ENCODE data around the gene MAML3. TPM values are rescaled to one million over a fixed set of nuclear protein-coding genes. Genes with fewer than 3 reads are reported as not detected.

The MAML3 gene
- total RNA-seq, 4 donors from 2014 or later = 18.2 to 42.7 (median 28.6) TPM

DNA sequence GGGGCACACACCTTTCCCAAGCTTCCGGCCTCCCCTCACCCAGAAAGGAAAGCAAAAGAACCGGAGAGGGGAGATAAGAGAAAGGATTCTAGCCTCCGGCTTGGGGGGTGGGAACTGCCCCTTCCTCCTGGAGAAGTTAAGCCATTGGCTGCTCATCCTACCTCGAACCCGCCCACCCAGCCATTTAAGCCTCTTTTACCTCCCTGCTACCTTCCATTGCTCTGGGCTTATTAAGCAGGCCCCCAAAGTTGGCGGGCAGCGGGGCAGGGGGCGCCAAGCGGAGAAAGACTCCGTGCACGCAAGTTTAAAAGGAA lies 2.3 kb downstream of the MAML3 start:
- H3K4me3 ChIP-seq = peak overlapping the region; percentile 59
- H3K4me1 ChIP-seq = peaks cover 19% of the 10 kb centered on the region
- peak overlapping the region; percentile 94 for H3K27ac ChIP-seq
- DNase-seq (ENCODE audit: low spot score in 2 of 2) = peak; percentile 89
- WGBS = 1% methylated on average over 11 of the region's 11 CpGs
- TF ChIP-seq, protein P1, sequence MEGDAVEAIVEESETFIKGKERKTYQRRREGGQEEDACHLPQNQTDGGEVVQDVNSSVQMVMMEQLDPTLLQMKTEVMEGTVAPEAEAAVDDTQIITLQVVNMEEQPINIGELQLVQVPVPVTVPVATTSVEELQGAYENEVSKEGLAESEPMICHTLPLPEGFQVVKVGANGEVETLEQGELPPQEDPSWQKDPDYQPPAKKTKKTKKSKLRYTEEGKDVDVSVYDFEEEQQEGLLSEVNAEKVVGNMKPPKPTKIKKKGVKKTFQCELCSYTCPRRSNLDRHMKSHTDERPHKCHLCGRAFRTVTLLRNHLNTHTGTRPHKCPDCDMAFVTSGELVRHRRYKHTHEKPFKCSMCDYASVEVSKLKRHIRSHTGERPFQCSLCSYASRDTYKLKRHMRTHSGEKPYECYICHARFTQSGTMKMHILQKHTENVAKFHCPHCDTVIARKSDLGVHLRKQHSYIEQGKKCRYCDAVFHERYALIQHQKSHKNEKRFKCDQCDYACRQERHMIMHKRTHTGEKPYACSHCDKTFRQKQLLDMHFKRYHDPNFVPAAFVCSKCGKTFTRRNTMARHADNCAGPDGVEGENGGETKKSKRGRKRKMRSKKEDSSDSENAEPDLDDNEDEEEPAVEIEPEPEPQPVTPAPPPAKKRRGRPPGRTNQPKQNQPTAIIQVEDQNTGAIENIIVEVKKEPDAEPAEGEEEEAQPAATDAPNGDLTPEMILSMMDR (IDR thresholded peaks at IDR 0.05) = no peak
- TF ChIP-seq EP300 (IDR thresholded peaks at IDR 0.05) (no peak), POLR2A (IDR thresholded peaks at IDR 0.05) (no peak), POLR2AphosphoS5 (IDR thresholded peaks at IDR 0.05) (no peak)
- H3K36me3 ChIP-seq = no peaks in the 10 kb centered on the region
- H3K9me3 ChIP-seq = no peaks in the 10 kb centered on the region
- no peaks in the 10 kb centered on the region for H3K27me3 ChIP-seq

- Histone ChIP-seq H3K27me3 (no peaks in the 10 kb centered on the region), H3K4me1 (peaks cover 19% of the 10 kb centered on the region), H3K36me3 (no peaks in the 10 kb centered on the region), H3K9me3 (no peaks in the 10 kb centered on the region), H3K27ac (peak overlapping the region; percentile 94), H3K4me3 (peak overlapping the region; percentile 59)
- no peak for TF ChIP-seq EP300 (IDR thresholded peaks at IDR 0.05)
- TF ChIP-seq, protein P1 (IDR thresholded peaks at IDR 0.05) = no peak
- no peak for TF ChIP-seq POLR2AphosphoS5 (IDR thresholded peaks at IDR 0.05)
- no peak for TF ChIP-seq POLR2A (IDR thresholded peaks at IDR 0.05)
- WGBS = 1% methylated on average over 47 of the region's 84 CpGs
- DNase-seq (ENCODE audit: low spot score in 2 of 2) = peak; percentile 90 to 92
Observed at GRCh38 chr4:140150886-140151698, 2.9 kb downstream of the MAML3 start.

DNA sequence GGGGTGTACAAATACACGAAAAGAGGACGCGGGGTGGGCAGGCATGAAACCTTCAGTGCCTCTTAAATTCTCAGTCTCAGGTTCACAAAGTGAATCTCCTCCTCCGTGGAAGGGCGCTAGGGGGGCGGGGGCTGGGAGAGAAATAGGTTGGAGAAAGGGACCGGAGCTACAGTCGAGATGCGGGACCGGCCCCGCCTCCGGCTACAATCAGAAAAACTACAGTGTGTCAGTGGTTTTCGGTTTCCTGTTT lies 3.4 kb downstream of the MAML3 start:
- WGBS = 2% methylated on average over 13 of the region's 13 CpGs
- peak overlapping the region; percentile 94 for H3K27ac ChIP-seq
- peak; percentile 91 to 92 for DNase-seq (ENCODE audit: low spot score in 2 of 2)
- TF ChIP-seq EP300 (IDR thresholded peaks at IDR 0.05) = no peak
- no peak for TF ChIP-seq POLR2A (IDR thresholded peaks at IDR 0.05)
- no peak for TF ChIP-seq POLR2AphosphoS5 (IDR thresholded peaks at IDR 0.05)
- TF ChIP-seq, protein P1 (IDR thresholded peaks at IDR 0.05) = no peak
- H3K4me3 ChIP-seq = peak overlapping the region; percentile 59
- no peaks in the 10 kb centered on the region for H3K9me3 ChIP-seq
- H3K4me1 ChIP-seq = peaks cover 19% of the 10 kb centered on the region
- no peaks in the 10 kb centered on the region for H3K27me3 ChIP-seq
- no peaks in the 10 kb centered on the region for H3K36me3 ChIP-seq

DNA sequence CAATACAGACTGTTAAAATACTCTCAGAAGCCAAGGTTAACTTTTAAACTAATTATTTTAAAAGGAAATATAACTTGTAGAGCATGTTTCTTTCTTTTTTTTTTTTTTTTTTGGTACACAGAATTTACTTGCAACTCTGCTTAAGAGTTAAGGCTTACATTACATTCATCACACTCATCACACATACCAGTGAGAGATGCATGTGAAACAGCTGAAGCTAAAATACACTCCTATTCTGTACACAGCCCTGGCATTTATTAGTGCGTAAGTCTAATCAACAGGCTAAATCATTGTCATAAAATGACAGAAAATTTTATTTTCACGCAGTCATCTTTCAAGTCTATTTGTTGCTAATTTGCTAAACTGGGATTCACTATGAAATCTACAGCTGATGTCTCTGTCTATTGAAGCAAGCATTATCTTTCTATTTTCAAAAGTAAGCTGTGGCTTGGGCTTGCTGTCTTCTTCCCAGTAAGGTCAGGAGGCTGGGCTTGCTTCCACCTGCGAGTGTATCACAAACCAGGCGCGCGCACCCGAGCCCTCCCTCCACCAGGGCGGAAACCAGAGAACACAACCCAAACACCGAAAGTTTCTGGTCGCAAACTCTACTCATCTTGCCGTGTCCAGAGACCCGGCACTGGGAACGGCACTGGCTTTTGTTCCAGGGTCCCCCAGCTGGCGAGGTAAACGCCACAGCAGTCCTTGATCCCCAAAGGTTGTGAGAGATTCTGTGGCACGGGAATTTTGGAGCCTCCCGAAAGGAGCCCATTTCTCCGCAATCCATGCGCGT lies 3.9 kb downstream of the MAML3 start:
- WGBS = under 1% methylated on average over 18 of the region's 20 CpGs
- no peak for TF ChIP-seq EP300 (IDR thresholded peaks at IDR 0.05)
- TF ChIP-seq POLR2A (IDR thresholded peaks at IDR 0.05) = no peak
- TF ChIP-seq POLR2AphosphoS5 (IDR thresholded peaks at IDR 0.05) = no peak
- TF ChIP-seq, protein P1 (IDR thresholded peaks at IDR 0.05) = no peak

DNA sequence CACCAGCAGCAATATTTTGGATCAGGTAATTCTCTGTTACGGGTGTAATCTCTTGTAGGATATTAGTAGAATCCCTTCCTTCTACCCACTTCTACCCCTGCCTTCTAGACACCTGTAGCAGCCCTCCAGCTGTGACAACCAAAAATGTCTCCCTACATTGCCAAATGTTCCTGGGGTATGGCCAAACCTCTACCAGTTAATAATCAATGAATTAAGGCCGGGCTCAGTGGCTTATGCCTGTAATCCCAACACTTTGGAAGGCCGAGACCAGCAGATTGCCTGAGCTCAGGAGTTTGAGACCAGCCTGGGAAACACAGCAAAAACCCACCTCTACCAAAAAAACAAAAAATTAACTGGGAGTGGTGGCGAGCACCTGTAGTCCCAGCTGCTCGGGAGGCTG lies 9.9 kb downstream of the MAML3 start:
- H3K27me3 ChIP-seq = no peaks in the 10 kb centered on the region
- no peaks in the 10 kb centered on the region for H3K36me3 ChIP-seq
- 87% methylated on average over 5 of the region's 5 CpGs for WGBS
- peaks cover 23% of the 10 kb centered on the region for H3K4me1 ChIP-seq
- DNase-seq (ENCODE audit: low spot score in 2 of 2) = no peak
- no peak for TF ChIP-seq POLR2AphosphoS5 (IDR thresholded peaks at IDR 0.05)
- TF ChIP-seq, protein P1 (IDR thresholded peaks at IDR 0.05) = no peak
- no peak for TF ChIP-seq EP300 (IDR thresholded peaks at IDR 0.05)
- no peak for TF ChIP-seq POLR2A (IDR thresholded peaks at IDR 0.05)
- no peak overlapping the region for H3K4me3 ChIP-seq
- H3K27ac ChIP-seq = no peak overlapping the region
- no peaks in the 10 kb centered on the region for H3K9me3 ChIP-seq

More for the DNA sequence above, 3.9 kb downstream of the MAML3 start:
- Histone ChIP-seq H3K27ac (peak overlapping the region; percentile 94), H3K9me3 (no peaks in the 10 kb centered on the region), H3K27me3 (no peaks in the 10 kb centered on the region), H3K4me1 (peaks cover 19% of the 10 kb centered on the region), H3K4me3 (peak overlapping the region; percentile 59), H3K36me3 (no peaks in the 10 kb centered on the region)
- DNase-seq (ENCODE audit: low spot score in 2 of 2) = peak; percentile 86 to 88

All from suprapubic skin (tissue), 4 donors.